Measurements from ENCODE around the gene SHQ1. TPM values are rescaled to one million over a fixed set of nuclear protein-coding genes. Genes with fewer than 3 reads are reported as not detected.

SHQ1 gene
- total RNA-seq, 1 donor: 19.2 TPM

DNA sequence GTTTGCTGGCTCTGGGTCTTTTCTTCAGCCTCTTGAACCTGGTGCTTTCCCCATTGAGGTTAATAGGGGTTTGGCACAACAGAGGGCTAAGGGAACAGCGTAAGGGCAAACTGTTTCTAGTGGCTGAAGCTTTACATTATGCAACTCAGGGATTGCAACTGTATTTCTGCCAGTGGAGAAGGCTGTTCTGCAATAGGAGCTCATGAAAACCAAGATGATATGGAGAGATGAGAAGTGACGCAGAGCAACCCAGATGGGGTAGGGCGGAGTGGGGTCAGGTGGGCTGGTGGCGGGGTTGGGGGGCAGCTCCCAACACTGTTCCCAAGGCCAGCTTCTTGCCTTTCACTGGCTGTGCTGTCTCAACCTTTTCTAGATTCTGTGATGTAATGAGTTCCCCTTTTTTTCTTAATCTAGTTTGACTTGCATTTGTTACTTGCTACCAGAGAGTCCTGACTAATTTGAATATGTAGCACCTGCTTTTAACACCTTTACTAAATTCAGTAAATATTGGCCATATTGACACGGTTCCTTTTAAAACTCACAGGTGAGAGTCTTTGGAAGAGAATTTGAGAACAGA, 46.8 kb upstream of the SHQ1 start:
- no peak overlapping the region for H3K4me3 ChIP-seq (ENCODE audit: insufficient read depth, low read length)
- H3K36me3 ChIP-seq (ENCODE audit: insufficient read depth, low read length): no peaks in the 10 kb centered on the region
- no peak overlapping the region for H2AFZ ChIP-seq (ENCODE audit: low read length)
- DNase-seq (ENCODE audit: insufficient read length, low spot score, missing footprints): no peak
- no peaks in the 10 kb centered on the region for H3K79me2 ChIP-seq (ENCODE audit: insufficient read depth, low read length)
- no peaks in the 10 kb centered on the region for H3K27me3 ChIP-seq (ENCODE audit: insufficient read depth, low read length)
- no peak overlapping the region for H3K27ac ChIP-seq (ENCODE audit: low read depth, low read length)
- H4K20me1 ChIP-seq (ENCODE audit: insufficient read depth, low read length): peaks cover 3% of the 10 kb centered on the region
- no peak overlapping the region for H3K4me2 ChIP-seq (ENCODE audit: insufficient read depth, low read length)
- peaks cover 40% of the 10 kb centered on the region for H3K4me1 ChIP-seq (ENCODE audit: insufficient read depth, low read length)
- TF ChIP-seq, protein P1, sequence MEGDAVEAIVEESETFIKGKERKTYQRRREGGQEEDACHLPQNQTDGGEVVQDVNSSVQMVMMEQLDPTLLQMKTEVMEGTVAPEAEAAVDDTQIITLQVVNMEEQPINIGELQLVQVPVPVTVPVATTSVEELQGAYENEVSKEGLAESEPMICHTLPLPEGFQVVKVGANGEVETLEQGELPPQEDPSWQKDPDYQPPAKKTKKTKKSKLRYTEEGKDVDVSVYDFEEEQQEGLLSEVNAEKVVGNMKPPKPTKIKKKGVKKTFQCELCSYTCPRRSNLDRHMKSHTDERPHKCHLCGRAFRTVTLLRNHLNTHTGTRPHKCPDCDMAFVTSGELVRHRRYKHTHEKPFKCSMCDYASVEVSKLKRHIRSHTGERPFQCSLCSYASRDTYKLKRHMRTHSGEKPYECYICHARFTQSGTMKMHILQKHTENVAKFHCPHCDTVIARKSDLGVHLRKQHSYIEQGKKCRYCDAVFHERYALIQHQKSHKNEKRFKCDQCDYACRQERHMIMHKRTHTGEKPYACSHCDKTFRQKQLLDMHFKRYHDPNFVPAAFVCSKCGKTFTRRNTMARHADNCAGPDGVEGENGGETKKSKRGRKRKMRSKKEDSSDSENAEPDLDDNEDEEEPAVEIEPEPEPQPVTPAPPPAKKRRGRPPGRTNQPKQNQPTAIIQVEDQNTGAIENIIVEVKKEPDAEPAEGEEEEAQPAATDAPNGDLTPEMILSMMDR (IDR thresholded peaks at IDR 0.05; ENCODE audit: extremely low read depth, low read depth, low read length): no peak
- H3K9me3 ChIP-seq (ENCODE audit: low read depth, low read length): no peaks in the 10 kb centered on the region

- Histone ChIP-seq H3K4me1 (ENCODE audit: insufficient read depth, low read length) (peaks cover 49% of the 10 kb centered on the region), H3K79me2 (ENCODE audit: insufficient read depth, low read length) (no peaks in the 10 kb centered on the region), H3K4me2 (ENCODE audit: insufficient read depth, low read length) (peak overlapping the region; percentile 73), H3K27me3 (ENCODE audit: insufficient read depth, low read length) (no peaks in the 10 kb centered on the region), H3K4me3 (ENCODE audit: insufficient read depth, low read length) (no peak overlapping the region), H4K20me1 (ENCODE audit: insufficient read depth, low read length) (peaks cover 3% of the 10 kb centered on the region), H3K27ac (ENCODE audit: low read depth, low read length) (peak overlapping the region; percentile 96), H3K36me3 (ENCODE audit: insufficient read depth, low read length) (no peaks in the 10 kb centered on the region), H3K9me3 (ENCODE audit: low read depth, low read length) (no peaks in the 10 kb centered on the region), H2AFZ (ENCODE audit: low read length) (no peak overlapping the region)
- TF ChIP-seq, protein P1 (IDR thresholded peaks at IDR 0.05; ENCODE audit: extremely low read depth, low read depth, low read length): peak; percentile 36
- DNase-seq (ENCODE audit: insufficient read length, low spot score, missing footprints): no peak
These were observed 44.6 kb upstream of the SHQ1 start for GRCh38 chr3:72892870-72893269.

GRCh38 chr3:72892081-72892775, 44.0 kb upstream of the SHQ1 start:
- H2AFZ ChIP-seq (ENCODE audit: low read length): peak overlapping the region; percentile 52
- TF ChIP-seq, protein P1 (IDR thresholded peaks at IDR 0.05; ENCODE audit: extremely low read depth, low read depth, low read length): no peak
- H3K27me3 ChIP-seq (ENCODE audit: insufficient read depth, low read length): no peaks in the 10 kb centered on the region
- H3K4me3 ChIP-seq (ENCODE audit: insufficient read depth, low read length): no peak overlapping the region
- peak overlapping the region; percentile 96 for H3K27ac ChIP-seq (ENCODE audit: low read depth, low read length)
- peaks cover 50% of the 10 kb centered on the region for H3K4me1 ChIP-seq (ENCODE audit: insufficient read depth, low read length)
- H4K20me1 ChIP-seq (ENCODE audit: insufficient read depth, low read length): peaks cover 2% of the 10 kb centered on the region
- H3K4me2 ChIP-seq (ENCODE audit: insufficient read depth, low read length): peak overlapping the region; percentile 73
- peak; percentile 88 for DNase-seq (ENCODE audit: insufficient read length, low spot score, missing footprints)
- H3K9me3 ChIP-seq (ENCODE audit: low read depth, low read length): no peaks in the 10 kb centered on the region
- no peaks in the 10 kb centered on the region for H3K79me2 ChIP-seq (ENCODE audit: insufficient read depth, low read length)
- no peaks in the 10 kb centered on the region for H3K36me3 ChIP-seq (ENCODE audit: insufficient read depth, low read length)

DNA sequence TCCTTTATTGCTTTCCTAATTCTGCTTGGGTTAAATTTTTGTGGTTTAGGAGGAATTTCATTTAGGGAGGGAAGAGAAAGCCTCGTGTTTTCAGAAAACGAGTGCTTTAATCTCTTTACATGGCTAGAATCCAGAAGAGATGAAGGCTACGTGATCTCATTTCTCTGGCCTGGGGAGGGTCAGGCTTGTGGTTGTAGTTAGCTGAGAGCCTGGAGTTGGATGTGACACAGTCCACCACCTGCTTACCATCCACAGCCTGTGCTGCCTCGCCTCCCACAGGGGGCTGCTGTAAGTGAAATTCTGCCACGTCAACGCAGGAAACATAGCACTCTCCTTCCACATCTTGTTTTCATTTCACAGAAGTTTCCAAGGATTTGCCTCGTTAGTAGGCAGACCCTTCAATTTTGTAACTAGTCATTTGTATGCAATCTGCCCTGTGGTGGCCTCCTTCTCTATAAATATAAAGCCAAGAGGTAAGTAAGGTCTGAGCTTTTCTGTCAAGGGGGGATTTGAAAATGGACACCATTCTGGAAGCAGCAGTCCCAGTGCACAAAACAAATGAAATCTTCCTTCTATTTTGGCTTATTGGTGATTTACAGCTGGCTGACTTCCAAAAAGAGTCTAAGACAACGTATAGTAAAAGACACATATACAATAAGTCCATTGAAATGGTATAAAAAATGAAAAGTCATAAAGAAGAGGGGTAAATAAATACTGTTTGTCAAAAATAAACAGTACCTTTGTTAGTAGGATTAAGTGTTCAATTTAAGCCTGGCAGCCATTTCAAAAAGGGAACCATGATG, 43.0 kb upstream of the SHQ1 start:
- no peaks in the 10 kb centered on the region for H4K20me1 ChIP-seq (ENCODE audit: insufficient read depth, low read length)
- no peaks in the 10 kb centered on the region for H3K79me2 ChIP-seq (ENCODE audit: insufficient read depth, low read length)
- H3K36me3 ChIP-seq (ENCODE audit: insufficient read depth, low read length): no peaks in the 10 kb centered on the region
- no peaks in the 10 kb centered on the region for H3K27me3 ChIP-seq (ENCODE audit: insufficient read depth, low read length)
- peaks cover 54% of the 10 kb centered on the region for H3K4me1 ChIP-seq (ENCODE audit: insufficient read depth, low read length)
- TF ChIP-seq, protein P1 (IDR thresholded peaks at IDR 0.05; ENCODE audit: extremely low read depth, low read depth, low read length): no peak
- no peaks in the 10 kb centered on the region for H3K9me3 ChIP-seq (ENCODE audit: low read depth, low read length)
- H3K27ac ChIP-seq (ENCODE audit: low read depth, low read length): peak overlapping the region; percentile 96
- peak overlapping the region; percentile 73 for H3K4me2 ChIP-seq (ENCODE audit: insufficient read depth, low read length)
- peak overlapping the region; percentile 49 for H2AFZ ChIP-seq (ENCODE audit: low read length)
- peak overlapping the region; percentile 31 for H3K4me3 ChIP-seq (ENCODE audit: insufficient read depth, low read length)
- DNase-seq (ENCODE audit: insufficient read length, low spot score, missing footprints): peak; percentile 85
